T-helper 1 cell treated with Interleukin-12 subunit alpha and Interleukin-12 subunit beta and Interleukin-4 antibody, amounts not matched to agents 30 ng/mL and 1 ng/mL, for 36 hours (primary cell): ENCODE measurements around the gene PRKCZ. TPM values are rescaled to one million over a fixed set of nuclear protein-coding genes. Genes with fewer than 3 reads are reported as not detected.

Source experiments
- intact Hi-C: fragments of 100-400 bp; cut with micrococcal nuclease; formaldehyde crosslinking; loops from one replicate; pipeline ENCODE4 v1.15.1; 2024
- total RNA-seq: library from RNA; stranded (reverse); gene quantifications from 2 replicates; pipeline ENCODE4 v1.2.3, GENCODE V29; 2022

Gene PRKCZ
- 2.5 and 2.6 TPM in 2 replicates for total RNA-seq

DNA sequence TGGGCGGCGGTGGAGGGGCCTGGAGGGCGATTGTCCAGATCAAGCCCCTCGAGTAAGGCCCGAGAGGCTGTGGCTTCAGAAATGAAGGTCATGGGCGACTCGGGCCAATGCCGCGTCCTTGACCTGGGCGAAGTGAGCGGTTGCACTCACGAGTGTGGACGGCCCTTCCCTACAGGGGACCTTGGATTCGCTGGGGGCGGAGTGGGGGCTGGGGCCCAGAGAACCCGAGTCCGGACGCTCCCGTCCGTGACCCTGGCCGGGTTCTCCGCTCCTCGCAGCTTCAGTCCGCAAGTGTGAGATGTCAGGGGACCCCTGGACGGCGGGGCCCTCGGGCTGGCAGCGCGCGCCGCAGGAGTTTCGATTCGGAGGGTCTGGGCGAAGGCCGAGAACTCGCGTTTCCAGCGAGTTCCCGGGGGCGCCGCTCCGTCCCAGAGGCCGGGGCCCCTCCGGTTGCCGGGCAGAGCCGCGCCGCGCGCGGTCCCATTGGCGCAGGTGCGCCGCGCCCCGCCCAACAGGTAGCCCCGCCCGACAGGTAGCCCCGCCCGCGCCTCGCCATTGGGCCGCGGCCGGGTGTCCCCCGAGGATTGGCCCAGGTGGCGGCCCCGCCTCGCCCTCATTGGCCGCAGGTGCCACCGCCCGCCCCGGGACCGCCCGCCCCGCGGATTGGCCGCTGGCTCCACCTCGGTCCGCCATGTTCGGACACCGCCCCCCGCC lies at the start of gene PRKCZ:
TSS of gene PRKCZ (plus strand) at position 694 of the 714 bp plus-strand sequence. CDS start 220 bp downstream, outside the sequence.
- intact Hi-C loops: no loop called here

DNA sequence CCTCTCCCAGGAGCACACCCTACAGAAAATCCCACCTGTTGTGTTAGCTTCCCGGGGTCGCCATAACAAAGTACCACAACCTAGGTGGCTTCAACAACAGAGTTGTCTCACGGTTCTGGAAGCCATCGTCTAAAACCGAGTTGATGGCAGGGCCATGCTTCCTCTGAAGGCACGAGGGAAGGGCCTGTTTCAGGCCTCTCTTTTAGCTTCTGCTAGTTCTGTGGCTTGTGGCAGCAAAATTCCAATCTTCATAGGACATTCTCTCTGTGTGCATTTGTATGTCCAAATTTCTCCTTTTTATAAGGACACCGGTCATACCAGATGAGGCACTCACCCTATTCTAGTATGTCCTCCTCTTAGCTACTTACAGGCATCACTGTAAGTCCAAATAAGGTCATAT lies 49.8 kb upstream of the PRKCZ start:
- intact Hi-C loops: no loop called here

DNA sequence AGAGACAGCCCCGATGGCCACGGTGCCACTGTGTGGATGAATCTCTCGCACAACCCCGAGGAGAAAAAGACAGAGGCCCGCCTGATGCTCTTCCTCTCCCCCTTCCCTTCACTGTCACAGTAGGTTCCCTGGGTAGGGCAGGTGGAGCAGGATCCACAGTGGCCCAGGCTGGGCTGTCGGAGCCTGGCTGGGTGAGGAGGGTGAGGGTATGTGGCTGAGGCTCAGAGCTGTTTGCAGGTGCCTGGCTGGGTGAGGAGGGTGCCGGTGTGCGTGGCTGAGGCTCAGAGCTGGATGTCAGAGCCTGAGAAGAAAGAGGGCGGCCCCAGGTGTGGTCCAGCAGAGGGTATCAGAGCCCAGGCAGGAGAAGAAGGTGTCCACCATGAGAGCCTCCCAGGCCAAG lies 49.4 kb upstream of the PRKCZ start:
- intact Hi-C loops: no loop called here

DNA sequence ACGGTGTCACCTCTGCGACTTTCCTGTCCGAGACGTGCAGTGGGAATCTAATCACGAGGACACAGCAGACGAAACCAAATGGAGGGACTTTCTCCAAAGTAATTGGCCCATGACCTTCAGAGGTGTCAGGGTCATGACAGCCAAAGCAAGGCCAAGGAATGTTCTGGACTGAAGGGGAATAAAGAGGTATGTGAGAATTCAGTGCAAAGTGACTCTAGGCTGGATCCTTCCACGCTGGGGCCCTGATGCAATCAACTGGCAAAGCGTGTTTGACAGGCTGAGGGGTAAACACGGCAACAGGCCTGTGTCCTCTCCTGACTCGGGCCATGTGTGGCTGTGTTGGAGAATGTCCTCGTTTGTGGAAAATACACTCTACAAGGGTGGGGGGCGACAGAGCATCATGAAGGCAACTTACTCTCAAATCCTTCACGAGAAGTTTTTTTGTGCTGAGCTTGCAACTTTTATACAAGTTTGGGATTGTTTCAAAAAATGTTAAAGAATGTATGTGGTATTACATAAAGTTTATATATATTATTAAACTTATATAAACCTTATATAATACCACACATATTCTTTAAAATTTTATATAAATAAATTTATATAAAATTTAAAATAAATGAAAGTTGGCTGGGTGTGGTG lies 48.3 kb upstream of the PRKCZ start:
- intact Hi-C loops: no loop called here

DNA sequence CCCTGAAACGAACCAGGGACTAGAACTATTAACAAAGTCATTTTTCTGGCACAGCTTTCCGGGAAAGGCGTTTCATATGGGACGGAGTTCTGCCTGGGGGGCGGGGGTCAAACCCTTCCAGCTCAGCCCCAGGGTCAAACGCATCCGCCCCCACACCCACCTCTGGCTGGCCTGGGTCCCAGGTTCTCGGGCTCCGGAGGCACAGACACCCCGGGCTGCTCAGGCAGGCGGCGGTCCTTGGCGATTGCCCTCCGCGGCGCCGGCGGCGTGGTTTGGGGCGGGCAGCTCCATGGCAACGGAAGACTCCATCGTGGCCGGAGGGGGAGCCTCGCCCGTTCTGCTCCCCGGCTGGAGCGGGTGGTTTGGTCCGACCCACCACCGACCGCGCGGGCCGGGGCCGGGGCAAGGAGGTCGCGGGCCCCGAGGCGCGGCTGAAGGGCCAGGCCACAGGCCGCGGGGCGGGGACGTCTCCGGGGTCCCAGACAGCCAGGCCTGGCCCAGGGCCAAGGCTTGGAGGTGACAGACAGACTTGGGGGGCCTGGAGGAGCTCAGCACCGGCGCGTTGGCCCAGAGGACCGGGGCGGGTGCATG lies 46.6 kb upstream of the PRKCZ start, which contains the start of gene CFAP74:
TSS of gene CFAP74 (minus strand) at position 246 of the 591 bp plus-strand sequence. CDS start 12,830 bp downstream, outside the sequence.
- intact Hi-C loops: no loop called here

DNA sequence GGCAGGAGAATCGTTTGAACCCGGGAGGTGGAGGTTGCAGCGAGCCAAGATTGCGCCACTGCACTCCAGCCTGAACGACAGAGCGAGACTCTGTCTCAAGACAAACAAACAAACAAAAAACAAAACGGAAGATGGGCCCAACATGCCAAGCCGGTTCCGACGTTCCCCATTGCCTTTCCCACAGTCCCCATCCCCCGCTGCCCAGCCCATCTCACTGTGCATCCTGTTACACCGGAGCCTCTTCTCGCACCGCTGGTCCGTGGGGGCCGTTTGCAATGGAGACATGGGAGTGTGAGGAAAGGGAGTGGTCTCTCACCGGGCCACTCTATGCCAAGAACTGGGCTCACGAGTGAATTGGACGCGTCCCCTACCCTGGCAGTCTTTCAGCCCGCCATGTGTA lies 45.4 kb upstream of the PRKCZ start:
- intact Hi-C loops: no loop called here

DNA sequence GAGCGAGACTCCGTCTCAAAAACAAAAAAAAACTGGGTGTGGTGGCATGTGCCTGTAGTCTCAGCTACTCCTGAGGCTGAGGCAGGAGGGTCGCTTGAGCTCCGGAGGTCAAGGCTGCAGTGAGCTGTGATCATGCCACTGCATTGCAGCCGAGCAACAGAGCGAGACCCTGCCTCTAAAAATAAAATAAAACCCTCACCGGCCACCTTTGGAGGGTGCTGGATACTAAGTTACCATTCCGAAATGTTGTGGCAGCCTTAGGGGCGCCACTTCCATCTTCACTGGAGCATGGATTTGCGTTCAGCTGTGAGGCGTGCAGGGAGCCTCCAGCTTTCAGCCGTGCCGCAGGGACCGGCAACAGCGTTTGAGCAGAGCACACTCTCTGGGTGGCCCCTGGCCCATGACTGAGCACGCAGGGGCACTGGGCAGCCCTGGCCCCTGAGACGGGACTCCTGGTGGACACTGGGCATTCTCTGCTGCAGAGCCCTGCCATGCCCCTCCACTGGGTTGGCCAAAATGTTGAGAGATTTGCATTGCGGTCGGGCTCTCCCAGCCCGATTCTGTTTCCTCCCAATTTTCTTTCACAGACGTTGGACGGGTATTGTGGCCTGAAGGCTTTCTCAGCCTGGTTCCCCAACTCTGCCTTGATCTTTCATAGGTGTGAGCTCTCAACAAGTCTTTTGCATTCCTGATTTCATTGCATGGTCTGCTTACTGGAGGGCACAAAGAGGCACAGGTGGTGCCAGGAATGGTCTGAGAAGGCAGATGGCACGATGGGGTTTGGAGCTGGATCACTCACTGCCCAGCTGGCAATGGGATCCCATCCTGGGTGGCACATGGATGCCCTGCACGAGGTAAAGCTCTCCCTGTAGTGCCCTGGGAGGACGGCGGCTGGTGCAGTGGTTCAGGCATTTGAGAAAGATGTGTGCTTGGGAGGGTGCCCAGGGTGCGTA lies 40.8 kb upstream of the PRKCZ start:
- intact Hi-C loops: no loop called here

DNA sequence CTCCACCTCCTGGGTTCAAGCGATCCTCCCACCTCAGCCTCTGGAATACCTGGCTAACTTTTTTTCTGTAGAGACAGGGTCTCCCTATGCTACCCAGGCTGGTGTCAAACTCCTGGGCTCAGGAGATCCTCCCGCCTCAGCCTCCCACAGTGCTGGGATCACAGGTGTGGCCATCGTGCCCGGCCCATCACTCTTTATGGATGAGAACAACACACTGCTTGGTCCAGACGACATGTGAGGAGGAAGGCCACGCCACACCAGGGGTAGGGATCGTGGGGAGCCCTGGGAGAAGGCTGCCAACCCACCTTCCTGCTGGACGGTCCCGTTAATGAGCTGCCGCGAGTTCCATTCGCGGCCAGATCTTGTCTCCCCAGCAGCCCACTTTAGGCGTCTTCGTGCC lies 36.0 kb upstream of the PRKCZ start:
- intact Hi-C loops: no loop called here

DNA sequence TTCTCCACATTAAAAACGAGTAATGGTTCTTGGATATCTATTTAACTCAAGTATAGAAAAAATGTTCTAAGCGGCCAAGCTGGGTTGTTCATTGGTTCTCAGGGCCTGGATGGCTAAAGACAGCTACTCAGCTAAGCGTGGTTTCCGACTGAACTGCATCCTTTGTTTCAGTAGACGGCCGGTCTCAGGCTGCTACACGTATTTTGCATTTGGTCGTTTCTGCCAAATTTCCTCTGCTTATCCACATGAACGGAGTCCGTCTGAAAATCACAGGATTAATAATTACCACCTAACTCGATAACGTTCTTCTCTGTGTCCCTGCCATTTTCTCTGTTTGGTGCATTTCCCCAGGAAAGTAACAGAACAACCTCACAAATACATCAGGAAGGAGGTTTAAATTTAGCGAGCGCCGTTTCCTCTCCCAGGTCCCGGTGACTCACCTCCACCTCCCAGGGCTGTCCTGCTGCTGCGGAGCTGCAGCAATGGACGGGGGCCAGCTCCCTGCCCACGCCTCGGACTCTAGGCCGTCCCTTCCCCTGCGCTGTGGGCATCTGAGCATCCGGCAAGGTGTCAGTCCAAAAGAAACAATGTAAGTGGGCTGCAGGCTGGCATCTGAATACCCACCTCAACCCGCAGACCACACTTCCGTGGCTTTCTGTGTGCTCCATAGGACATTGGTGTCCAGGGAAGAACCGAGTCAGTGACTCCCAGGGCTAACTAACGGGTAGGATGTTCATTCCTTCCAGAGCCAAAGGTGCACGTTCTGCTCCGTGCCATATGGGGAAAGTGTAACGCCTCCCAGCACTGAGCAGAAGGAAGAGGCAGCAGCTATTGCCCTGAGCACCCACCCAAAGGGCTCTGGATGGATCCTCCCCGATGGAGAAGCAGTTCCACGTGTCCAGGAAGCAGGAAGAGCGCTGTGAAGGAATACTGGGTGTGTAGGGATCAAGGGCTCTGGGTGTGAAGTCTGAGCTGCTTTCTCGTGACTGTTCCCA lies 35.2 kb upstream of the PRKCZ start:
- intact Hi-C loops: no loop called here

DNA sequence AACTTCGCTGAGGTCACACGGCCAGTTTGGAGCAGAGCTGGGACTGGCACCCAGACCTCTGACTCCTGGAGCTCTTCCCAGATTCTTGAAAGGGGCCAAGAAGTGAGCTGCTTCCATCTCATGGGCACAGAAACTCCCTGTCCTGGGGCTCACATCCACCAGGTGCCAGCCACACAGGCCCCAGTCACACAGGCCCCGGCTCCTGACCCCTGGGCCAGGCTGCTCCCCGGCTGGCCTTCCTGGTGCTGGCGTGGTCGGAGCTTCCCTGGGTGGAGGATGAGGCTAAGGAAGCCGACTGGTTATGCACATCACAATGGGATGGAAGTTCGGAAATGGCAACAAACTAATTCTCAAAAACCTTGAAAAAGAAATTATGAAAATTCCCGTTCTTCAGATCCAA lies 34.1 kb upstream of the PRKCZ start:
- intact Hi-C loops: no loop called here

DNA sequence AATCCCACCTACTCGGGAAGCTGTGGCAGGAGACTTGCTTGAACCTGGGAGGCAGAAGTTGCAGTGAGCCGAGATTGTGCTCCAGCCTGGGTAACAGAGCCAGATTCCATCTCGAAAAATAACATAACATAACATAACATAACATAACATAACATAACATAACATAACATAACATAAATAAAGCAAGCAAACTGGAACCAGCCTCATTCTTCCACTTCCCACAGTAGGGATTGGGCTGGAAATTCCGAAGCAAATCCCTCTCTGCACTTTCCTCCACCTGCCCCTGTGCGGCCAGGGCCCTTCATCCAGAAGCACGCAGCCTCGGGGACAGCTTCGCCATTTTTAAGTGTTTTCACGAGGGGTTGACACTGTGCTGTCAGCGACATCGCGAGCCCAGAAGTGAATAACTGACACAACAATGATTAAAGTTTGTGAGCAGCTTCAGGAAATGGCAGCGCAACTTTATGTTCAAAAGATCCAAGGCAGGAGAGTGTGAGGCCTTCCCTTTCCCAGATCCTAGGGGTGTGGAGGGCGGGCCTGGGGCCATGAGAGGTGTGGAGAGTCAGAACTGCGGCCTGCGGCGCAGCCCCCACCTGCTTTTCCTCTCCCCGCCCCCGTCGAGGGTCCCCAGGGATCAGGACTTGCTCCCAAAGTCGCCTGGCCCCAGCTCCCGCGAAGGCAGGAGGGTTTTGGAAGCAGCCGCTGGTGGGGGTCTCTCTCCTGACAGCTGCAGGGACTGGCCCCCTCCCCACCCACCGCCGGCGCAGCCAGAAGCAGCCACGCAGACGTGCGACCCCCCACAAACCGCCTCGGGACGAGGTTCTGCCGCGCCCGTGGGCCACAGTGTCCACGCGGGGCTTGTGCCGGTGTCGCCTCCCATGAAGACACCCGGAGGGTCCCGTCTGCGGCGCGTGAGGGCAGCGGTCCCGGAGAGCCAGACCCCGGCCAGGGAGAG lies 31.7 kb upstream of the PRKCZ start:
- intact Hi-C loops: no loop called here

DNA sequence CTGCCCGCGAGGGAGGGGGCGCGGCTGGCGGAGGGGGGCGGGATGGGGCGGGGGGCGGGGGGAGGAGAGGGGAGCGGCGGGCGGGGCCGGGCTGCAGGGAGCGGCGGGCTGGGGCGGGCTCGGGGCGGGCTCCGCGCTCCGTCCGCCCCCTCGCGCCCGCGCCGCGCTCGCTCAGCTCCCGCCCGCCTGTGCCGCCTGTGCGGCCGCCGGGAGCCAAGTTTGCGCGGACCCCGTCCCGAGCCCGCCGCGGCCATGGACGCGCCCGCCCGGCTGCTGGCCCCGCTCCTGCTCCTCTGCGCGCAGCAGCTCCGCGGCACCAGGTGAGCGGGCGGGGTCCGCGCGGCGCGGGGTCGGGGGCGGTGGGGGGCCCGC lies 31.1 kb upstream of the PRKCZ start, which contains the start of gene GABRD:
TSS of gene GABRD (plus strand) at position 174 of the 372 bp plus-strand sequence. CDS start at position 253, 79 bp downstream.
- intact Hi-C loops: no loop called here

DNA sequence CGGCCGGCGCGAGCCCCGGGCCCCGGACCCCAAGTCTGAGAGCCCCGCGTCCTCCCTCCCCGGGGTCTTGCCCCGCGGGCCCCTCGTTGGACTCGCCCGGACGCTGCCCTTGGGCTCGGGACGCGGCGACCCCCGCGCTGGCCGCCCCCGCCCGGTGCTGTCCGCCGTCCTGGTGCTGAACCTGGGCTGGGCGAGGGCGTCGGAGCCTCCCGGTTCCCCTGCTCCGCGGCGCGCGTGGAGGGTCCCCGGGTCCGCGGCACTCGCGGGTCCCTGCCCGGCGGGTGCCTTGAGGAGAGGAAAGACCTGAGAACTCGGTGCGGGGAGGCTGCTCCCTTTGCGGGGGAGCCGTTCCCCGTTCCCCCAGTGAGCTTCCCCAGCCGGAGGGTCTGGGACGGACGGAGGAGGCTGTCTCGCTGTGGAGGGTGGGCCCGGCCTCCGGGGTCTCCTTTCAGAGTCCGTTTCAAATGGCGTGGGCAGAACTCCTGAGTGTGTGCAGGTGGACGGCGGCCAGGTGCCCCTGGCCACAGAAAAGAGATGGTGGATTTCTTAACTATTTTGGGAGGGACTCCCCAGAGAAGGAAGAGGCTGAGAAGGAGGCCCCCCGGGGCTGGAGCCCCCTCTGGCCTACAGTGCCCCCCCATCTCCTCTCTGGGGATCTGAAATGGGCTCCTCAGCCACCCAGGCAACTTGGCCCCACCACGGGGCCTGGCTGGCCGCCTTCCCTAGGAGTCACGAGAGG lies 30.5 kb upstream of the PRKCZ start:
- intact Hi-C loops: no loop called here

DNA sequence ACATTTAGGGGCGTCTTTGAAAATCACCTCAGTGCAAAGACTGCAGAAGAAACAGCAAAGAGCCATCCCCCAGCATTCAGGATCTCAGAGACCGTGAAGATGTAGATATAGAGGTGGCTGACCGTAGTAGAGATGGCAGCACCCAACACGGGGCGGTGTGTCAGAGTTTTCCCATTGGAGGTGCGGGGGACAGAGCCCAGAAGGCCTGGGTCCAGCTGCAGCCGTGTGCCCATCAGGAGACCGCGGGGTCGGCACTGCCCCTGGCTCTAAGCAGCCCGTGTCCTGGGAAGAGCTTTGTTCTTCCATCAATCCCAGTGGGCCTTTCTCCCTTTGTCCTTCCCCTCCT lies 29.9 kb upstream of the PRKCZ start:
- intact Hi-C loops: no loop called here

DNA sequence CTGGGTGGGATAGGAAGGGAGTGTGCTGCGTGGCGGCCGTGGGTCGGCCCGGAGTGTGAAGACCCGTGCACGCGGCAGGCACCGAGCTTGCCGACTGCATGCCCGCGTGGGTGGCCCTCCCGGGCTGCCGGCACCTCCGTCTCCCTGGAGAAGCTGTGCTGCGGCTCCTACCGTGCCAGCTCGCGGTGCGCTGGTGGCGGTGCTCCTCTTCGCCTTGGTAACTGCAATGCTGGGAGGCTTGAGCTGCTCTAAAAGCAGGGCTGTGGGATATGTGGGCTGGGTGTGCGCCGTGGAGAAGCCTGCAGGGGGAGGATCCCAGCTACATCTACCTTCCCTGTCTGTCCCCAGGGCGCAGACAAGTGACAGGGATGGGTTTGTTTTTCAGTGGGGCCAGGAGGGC lies 28.7 kb upstream of the PRKCZ start:
- intact Hi-C loops: no loop called here

DNA sequence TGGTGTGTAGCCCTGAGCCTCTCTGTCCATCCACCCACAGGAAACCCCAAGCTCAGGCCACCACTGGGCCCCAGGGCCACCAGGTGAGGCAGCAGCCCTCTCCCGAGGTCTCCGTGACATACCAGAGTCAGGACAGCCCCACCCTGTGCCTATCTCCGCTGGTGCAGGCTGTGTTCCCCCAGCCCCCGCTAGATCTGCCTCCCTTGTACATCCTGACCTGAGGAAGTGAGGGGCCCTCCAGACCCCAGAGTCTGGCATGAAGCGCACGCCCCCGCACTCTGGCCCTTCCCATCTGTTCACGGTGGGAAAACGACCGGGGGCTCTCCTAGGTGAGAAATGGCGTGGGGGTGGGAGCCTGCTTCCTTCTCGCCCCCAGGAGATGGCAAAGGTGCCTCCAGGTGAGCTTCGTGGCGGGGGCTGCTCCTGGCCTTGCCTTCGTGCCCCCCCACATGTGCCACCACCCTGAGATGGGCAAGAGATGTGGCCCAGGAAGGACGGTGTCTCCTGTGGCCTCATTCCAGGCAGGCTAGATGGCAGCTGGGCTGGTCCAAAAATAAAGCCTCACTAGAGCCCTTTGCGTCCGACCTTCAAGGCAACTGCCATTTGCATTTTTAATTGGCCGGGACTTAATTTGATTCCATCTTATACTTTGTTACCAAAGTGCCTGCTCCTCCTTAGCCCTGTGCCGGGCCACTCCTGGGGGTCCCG lies 28.0 kb upstream of the PRKCZ start:
- intact Hi-C loops: loop anchor here (2.0 kb wide), 1 partner anchor 59 kb away; no protein-coding TSS in a partner anchor

DNA sequence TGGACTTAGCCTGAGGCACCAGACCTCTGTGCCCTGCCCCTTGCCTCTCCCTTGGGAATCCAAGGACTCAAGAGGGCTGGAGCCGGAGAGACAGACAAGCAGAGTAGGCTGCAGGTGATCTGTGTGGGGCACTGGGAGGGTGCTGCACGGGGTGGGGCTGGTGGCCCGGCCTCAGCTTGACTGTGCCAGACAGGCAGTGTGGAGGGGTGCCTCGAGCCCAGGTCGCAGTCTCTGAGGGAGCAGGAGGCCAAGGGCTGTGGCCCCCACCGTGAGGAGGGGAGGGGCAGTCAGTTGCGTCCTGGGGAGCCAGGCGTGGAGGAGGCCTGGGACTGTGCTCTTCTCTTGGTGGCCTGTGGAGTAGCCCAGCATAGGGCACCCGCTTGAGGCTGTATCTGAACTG lies 27.0 kb upstream of the PRKCZ start:
- intact Hi-C loops: loop anchor here (2.0 kb wide), 1 partner anchor 58 kb away; no protein-coding TSS in a partner anchor

DNA sequence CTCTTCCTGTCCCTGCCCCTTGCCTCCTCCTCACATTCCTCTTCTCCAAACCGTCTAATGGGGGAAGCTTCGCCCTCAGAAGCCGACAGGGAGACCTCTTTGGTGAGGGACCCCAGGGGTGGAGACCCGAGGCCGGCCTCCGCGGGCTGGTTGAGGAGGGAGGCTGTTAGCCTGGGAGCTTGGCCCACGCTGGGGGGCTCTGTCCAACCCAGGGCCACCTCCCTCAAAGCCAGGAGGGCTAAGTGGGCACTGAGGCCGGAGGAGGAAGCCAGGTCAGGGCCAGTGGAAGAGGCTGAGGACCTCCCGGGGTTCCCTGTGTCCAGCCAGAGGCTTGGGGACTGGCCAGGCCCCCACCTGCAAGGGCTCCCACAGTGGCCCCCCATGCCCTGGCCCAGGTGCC lies 25.8 kb upstream of the PRKCZ start:
- intact Hi-C loops: no loop called here
